OCI-LY3 (cell line): ENCODE results near the gene RTF1.

Experiments
- EZH2phosphoT487 ChIP-seq: fragments of 200-600 bp; shearing (Covaris generic); IDR thresholded peaks from 2 replicates; pipeline ENCODE4 v1.6.1; 2018; ENCODE audit warnings: antibody characterized with exemption, mixed run types, low read depth
- TF ChIP-seq, protein P1 (sequence below): fragments of 200-600, 300-600 bp; sonication (generic); IDR thresholded peaks from 2 replicates; pipeline ENCODE4 v1.5.1; 2014; ENCODE audit warnings: antibody characterized with exemption, low read length, low read depth

DNA sequence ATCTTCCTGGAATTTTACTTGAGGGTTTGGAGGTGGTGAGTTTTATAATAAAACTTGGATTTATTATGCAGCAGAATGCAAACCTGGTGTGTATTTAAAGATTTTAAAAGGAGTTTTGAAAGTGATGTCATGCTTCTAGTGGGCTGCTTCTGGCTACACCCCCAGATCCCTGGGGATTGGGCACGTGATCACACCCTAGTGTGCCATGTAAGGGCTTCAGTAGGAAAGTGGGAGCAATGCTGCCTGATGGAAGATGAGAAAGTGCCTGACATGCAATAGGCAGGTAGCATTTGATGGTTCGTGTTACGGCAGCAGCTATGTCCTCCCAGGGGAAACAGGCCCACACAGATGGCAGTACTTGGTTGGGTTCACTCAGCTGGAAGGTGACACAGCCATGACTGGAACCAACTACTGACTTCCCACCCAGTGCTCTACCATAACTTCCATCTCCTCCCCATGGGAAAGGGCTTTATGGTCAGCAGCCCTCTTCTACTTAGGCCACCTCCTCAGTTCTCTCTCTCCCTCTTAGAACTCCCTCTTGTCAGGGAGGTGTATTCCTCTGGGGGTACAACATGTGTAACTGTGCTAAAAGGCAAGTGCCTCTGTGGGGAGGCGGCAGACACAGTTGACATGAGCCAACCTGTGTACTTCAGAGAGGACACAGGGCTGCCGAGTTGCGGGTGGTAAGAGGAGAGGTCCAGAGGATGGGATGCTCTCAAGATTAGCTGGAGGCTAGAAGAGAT, 82.4 kb downstream of the RTF1 start:
- no peak for TF ChIP-seq EZH2phosphoT487
- TF ChIP-seq, protein P1, sequence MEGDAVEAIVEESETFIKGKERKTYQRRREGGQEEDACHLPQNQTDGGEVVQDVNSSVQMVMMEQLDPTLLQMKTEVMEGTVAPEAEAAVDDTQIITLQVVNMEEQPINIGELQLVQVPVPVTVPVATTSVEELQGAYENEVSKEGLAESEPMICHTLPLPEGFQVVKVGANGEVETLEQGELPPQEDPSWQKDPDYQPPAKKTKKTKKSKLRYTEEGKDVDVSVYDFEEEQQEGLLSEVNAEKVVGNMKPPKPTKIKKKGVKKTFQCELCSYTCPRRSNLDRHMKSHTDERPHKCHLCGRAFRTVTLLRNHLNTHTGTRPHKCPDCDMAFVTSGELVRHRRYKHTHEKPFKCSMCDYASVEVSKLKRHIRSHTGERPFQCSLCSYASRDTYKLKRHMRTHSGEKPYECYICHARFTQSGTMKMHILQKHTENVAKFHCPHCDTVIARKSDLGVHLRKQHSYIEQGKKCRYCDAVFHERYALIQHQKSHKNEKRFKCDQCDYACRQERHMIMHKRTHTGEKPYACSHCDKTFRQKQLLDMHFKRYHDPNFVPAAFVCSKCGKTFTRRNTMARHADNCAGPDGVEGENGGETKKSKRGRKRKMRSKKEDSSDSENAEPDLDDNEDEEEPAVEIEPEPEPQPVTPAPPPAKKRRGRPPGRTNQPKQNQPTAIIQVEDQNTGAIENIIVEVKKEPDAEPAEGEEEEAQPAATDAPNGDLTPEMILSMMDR, result no peak
